Activated CD4-positive, CD25-positive, alpha-beta regulatory T cell treated with anti-CD3 and anti-CD28 coated beads, Interleukin-2, amount 50 U/mL, for 16 hours (primary cell): ENCODE results near the gene WNT5B.
A peak's percentile ranks its signal among the peaks of the same experiment; 100 is the strongest.

Experiments used
- DNase-seq: peaks from one replicate; pipeline ENCODE4 v3.0.0-alpha.2; 2020; ENCODE audit warnings: low read depth, low spot score

WNT5B gene

GRCh38 chr12:1650978-1651361 is 21.9 kb downstream of the WNT5B start:
- DNase-seq = no peak

GRCh38 chr12:1651946-1652345 is 22.9 kb downstream of the WNT5B start:
- DNase-seq = no peak

- no peak for DNase-seq
Measured at GRCh38 chr12:1655225-1655788, 26.3 kb downstream of the WNT5B start.

GRCh38 chr12:1656902-1657301 is 27.9 kb downstream of the WNT5B start:
- no peak for DNase-seq

GRCh38 chr12:1657688-1658087 is 28.7 kb downstream of the WNT5B start:
- DNase-seq = no peak

GRCh38 chr12:1660304-1661187 is 31.5 kb downstream of the WNT5B start:
- DNase-seq = peak; percentile 25

- DNase-seq = peak; percentile 65
Measured at GRCh38 chr12:1661553-1662335, 32.7 kb downstream of the WNT5B start.

- no peak for DNase-seq
Measured at GRCh38 chr12:1662761-1663439, 33.9 kb downstream of the WNT5B start.

- no peak for DNase-seq
Measured at GRCh38 chr12:1663440-1664132, 34.6 kb downstream of the WNT5B start.

- DNase-seq = no peak
Measured at GRCh38 chr12:1665366-1665765, 36.3 kb downstream of the WNT5B start.

- no peak for DNase-seq
Measured at GRCh38 chr12:1666215-1666614, 37.2 kb downstream of the WNT5B start.

- DNase-seq = no peak
Measured at GRCh38 chr12:1666685-1667162, 37.7 kb downstream of the WNT5B start.

GRCh38 chr12:1668833-1669543 is 40.0 kb downstream of the WNT5B start:
- DNase-seq = no peak

GRCh38 chr12:1670358-1671268 is 41.6 kb downstream of the WNT5B start:
- no peak for DNase-seq

- no peak for DNase-seq
Measured at GRCh38 chr12:1676043-1676442, 47.0 kb downstream of the WNT5B start.

- no peak for DNase-seq
Measured at GRCh38 chr12:1680804-1681492, 51.9 kb downstream of the WNT5B start.

- DNase-seq = no peak
Measured at GRCh38 chr12:1681493-1681807, 52.4 kb downstream of the WNT5B start.

GRCh38 chr12:1688086-1688710 is 59.2 kb downstream of the WNT5B start:
- DNase-seq = no peak
